HL-60 (cell line): ENCODE data around the gene ZCWPW1.
"Not testable (repeated sequence)": the region's sequence is repeated elsewhere in the genome, so short reads cannot be mapped to it uniquely, and the experiment has no call there.

ENCODE experiments used
- DNase-seq, 2 experiments: peaks; one replicate each; pipeline ENCODE4 v3.0.0-alpha.2; 2010 to 2020; ENCODE audit warnings: low read depth in 1 of 2, low spot score in 1 of 2
- H3K27ac ChIP-seq: fragments of 250-450 bp; sonication (Bioruptor Pico); replicated peaks from 2 replicates; pipeline ENCODE4 v1.5.1; 2020; ENCODE audit warnings: mild to moderate bottlenecking, moderate library complexity
- H3K27me3 ChIP-seq: fragments of 250-450 bp; sonication (Bioruptor Pico); 2 replicates; pipeline ENCODE4 v1.5.1; 2021; ENCODE audit warnings: mild to moderate bottlenecking, moderate library complexity; ENCODE audit not compliant: insufficient read depth, poor library complexity, severe bottlenecking
- H3K4me3 ChIP-seq: replicated peaks from 2 replicates; pipeline ENCODE4 v1.5.1; 2011; ENCODE audit warnings: mild to moderate bottlenecking, control low read depth, low read length; ENCODE audit not compliant: insufficient read depth
- GABPA ChIP-seq: IDR thresholded peaks from 2 replicates; pipeline ENCODE4 v1.6.1; 2012; ENCODE audit warnings: low read depth
- POLR2AphosphoS5 ChIP-seq: IDR thresholded peaks from 2 replicates; pipeline ENCODE4 v1.6.1; 2012; ENCODE audit warnings: low read depth
- REST ChIP-seq: IDR thresholded peaks from 2 replicates; pipeline ENCODE4 v1.6.1; 2012; ENCODE audit warnings: low read depth; ENCODE audit not compliant: insufficient replicate concordance
- SPI1 ChIP-seq: IDR thresholded peaks from 2 replicates; pipeline ENCODE4 v1.6.1; 2012; ENCODE audit warnings: low read depth, mild to moderate bottlenecking, borderline replicate concordance
- TF ChIP-seq, protein P1 (sequence below): IDR thresholded peaks from one replicate; pipeline ENCODE4 v1.5.1; 2011; ENCODE audit warnings: low read length, control low read depth, inconsistent platforms; ENCODE audit not compliant: insufficient read depth

Gene ZCWPW1

DNA sequence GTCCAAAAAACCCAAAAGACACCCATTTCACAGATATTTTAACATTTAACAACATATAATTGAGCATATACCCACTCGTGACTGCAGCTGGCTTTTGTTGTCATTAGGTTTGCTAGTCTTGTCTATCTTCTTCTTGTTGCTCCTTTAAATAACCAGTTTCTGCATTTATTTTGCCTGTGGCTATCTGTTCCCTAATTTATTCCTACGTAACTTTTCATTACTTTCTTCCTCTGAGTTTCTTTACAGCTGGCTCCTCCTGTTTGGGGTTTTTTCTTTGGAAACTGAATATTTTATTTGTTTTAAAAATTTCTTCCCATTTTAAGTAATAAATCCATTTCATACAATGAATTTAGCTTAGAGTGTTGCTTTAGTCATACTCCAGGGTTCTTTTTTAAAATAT is 40.8 kb downstream of the ZCWPW1 start:
- DNase-seq: no peak
- H3K4me3 ChIP-seq: no peak overlapping the region
- no peaks in the 10 kb centered on the region for H3K27me3 ChIP-seq
- no peak overlapping the region for H3K27ac ChIP-seq
- TF ChIP-seq, protein P1, sequence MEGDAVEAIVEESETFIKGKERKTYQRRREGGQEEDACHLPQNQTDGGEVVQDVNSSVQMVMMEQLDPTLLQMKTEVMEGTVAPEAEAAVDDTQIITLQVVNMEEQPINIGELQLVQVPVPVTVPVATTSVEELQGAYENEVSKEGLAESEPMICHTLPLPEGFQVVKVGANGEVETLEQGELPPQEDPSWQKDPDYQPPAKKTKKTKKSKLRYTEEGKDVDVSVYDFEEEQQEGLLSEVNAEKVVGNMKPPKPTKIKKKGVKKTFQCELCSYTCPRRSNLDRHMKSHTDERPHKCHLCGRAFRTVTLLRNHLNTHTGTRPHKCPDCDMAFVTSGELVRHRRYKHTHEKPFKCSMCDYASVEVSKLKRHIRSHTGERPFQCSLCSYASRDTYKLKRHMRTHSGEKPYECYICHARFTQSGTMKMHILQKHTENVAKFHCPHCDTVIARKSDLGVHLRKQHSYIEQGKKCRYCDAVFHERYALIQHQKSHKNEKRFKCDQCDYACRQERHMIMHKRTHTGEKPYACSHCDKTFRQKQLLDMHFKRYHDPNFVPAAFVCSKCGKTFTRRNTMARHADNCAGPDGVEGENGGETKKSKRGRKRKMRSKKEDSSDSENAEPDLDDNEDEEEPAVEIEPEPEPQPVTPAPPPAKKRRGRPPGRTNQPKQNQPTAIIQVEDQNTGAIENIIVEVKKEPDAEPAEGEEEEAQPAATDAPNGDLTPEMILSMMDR: no peak
- no peak for TF ChIP-seq SPI1
- no peak for TF ChIP-seq GABPA
- no peak for TF ChIP-seq POLR2AphosphoS5
- TF ChIP-seq REST: no peak

DNA sequence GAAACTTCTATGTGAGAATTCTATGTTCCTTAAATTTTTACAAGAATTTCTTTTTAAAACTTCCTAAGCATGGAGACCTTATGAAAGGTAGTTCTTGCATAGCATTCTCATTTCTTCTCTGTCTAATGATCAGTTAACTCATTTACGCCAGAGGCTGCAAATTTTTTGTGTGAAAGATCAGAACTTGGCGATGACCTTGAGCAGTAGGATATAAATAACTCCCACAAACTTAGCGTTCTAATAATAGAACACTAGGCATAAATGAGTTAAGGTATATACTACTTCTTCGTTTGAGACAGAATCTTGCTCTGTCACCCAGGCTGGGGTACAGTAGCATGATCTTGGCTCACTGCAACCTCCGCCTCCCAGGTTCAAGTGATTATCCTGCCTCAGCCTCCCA is 41.6 kb downstream of the ZCWPW1 start:
- Histone ChIP-seq H3K27ac (no peak overlapping the region), H3K27me3 (no peaks in the 10 kb centered on the region), H3K4me3 (no peak overlapping the region)
- no peak for TF ChIP-seq SPI1
- no peak for TF ChIP-seq REST
- TF ChIP-seq POLR2AphosphoS5: no peak
- TF ChIP-seq, protein P1: no peak
- DNase-seq: no peak

DNA sequence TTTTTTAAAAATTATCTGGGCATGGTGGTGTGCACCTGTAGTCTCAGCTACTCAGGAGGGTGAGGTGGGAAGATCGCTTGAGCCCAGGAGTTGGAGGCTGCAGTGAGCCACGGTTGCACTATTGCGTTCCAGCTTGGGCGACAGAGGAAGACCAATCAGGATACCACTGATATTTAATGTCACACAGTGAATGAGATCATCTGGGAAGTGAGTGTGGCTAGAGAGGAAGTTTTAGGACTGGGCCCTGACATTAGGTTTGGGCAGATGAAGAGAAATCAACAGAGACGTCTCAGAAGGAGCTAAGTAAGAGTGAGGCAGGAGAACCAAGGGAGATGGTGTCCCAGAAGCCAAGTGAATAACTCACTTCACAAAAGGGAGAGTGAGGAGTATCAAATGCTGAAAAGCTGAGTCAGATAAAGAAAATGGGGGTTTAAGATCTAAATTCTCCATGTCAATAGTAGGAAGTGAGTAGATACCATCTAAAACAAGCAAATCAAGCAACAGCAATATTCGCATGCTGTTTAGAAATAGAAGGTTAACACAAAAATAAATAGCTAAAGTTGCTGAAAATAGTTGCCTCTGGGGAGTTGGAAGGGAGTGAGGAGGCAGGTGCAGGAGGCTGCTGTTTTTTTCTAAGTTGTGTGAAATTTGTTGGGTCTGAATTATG is 43.7 kb downstream of the ZCWPW1 start:
- no peak overlapping the region for H3K27ac ChIP-seq
- no peak for DNase-seq
- no peaks in the 10 kb centered on the region for H3K27me3 ChIP-seq
- TF ChIP-seq POLR2AphosphoS5 (no peak), REST (no peak), SPI1 (no peak), GABPA (no peak)
- TF ChIP-seq, protein P1: no peak
- H3K4me3 ChIP-seq: no peak overlapping the region

GRCh38 chr7:100382234-100382853 is 46.2 kb downstream of the ZCWPW1 start:
- H3K4me3 ChIP-seq, DNase-seq, H3K27me3 ChIP-seq: not testable (repeated sequence)
- peak overlapping the region; percentile 35; the same call in 1 of the 2 replicates for H3K27ac ChIP-seq

DNA sequence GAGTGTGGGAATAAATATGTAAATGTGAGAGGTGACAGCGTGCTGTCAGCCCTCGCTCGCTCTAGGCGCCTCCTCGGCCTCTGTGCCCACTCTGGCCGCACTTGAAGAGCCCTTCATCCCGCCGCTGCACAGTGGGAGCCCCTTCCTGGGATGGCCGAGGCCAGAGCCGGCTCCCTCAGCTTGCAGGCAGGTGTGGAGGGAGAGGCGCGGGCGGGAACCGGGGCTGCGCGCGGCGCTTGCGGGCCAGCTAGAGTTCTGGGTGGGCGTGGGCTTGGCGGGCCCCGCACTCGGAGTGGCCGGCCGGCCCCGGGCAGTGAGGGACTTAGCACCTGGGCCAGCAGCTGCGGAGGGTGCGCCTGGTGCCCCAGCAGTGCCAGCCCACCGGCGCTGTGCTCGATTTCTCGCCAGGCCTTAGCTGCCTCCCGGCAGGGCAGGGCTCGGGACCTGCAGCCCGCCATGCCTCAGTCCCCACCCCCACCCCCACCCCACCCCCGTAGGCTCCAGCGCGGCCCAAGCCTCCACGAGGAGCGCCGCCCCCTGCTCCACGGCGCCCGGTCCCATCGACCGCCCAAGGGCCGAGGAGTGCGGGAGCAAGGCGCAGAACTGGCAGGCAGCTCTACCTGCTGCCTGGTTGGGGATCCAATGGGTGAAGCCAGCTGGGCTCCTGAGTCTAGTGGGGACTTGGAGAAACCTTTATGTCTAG is 46.8 kb downstream of the ZCWPW1 start:
- not testable (repeated sequence) for H3K27me3 ChIP-seq, H3K4me3 ChIP-seq, DNase-seq, H3K27ac ChIP-seq
